ENCODE data around the gene ATP10B.

- TF ChIP-seq, protein P1, sequence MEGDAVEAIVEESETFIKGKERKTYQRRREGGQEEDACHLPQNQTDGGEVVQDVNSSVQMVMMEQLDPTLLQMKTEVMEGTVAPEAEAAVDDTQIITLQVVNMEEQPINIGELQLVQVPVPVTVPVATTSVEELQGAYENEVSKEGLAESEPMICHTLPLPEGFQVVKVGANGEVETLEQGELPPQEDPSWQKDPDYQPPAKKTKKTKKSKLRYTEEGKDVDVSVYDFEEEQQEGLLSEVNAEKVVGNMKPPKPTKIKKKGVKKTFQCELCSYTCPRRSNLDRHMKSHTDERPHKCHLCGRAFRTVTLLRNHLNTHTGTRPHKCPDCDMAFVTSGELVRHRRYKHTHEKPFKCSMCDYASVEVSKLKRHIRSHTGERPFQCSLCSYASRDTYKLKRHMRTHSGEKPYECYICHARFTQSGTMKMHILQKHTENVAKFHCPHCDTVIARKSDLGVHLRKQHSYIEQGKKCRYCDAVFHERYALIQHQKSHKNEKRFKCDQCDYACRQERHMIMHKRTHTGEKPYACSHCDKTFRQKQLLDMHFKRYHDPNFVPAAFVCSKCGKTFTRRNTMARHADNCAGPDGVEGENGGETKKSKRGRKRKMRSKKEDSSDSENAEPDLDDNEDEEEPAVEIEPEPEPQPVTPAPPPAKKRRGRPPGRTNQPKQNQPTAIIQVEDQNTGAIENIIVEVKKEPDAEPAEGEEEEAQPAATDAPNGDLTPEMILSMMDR (IDR thresholded peaks at IDR 0.05): no peak
- no peak for TF ChIP-seq POLR2A (IDR thresholded peaks at IDR 0.05)
- no peak for TF ChIP-seq POLR2AphosphoS5 (IDR thresholded peaks at IDR 0.05; ENCODE audit: insufficient read depth in 1 of 2, low read depth in 1 of 2)
These were observed 202.7 kb downstream of the ATP10B start for GRCh38 chr5:160649304-160649703.

Measured in vagina (tissue), 2 donors.